Endothelial cell of umbilical vein (primary cell): ENCODE data around the gene IKZF4. TPM values are rescaled to one million over a fixed set of nuclear protein-coding genes. Genes with fewer than 3 reads are reported as not detected.

ENCODE experiments used
- BruUV-seq: library from RNA; stranded (reverse); fragments of 400-500 nt; replicated peaks from 2 replicates; lab custom pipeline; 2021; lab: Mats Ljungman, UMichigan
- CTCF ChIA-PET: fragments of 300-600, 350-600 bp; sonication (Branson Sonifier 250); formaldehyde crosslinking; loops from one replicate; lab custom pipeline; 2021; ENCODE audit warnings: antibody characterized with exemption, inconsistent platforms; lab: Charles Lee
- POLR2A ChIA-PET: fragments of 300-600, 350-600 bp; sonication (Branson Sonifier 250); formaldehyde crosslinking; loops from one replicate; lab custom pipeline; 2021; ENCODE audit warnings: antibody characterized with exemption, inconsistent platforms; lab: Charles Lee
- DNase-seq: peaks from one replicate; pipeline ENCODE4 v3.0.0-alpha.2; 2011; ENCODE audit warnings: low read depth, low spot score
- FAIRE-seq: peaks from 2 replicates; lab custom pipeline; 2011; peaks lifted over from hg19 to GRCh38; lab: Jason Lieb, UNC
- H2AFZ ChIP-seq: 2 replicates; pipeline ENCODE4 v1.6.0; 2012; ENCODE audit warnings: low read depth, low read length, control low read depth, inconsistent platforms
- H3K27ac ChIP-seq: 2 replicates; pipeline ENCODE4 v1.5.1; 2011; ENCODE audit warnings: low read depth, mild to moderate bottlenecking, control low read depth, low read length, moderate library complexity; ENCODE audit not compliant: insufficient read depth
- H3K27me3 ChIP-seq, 2 experiments: 2 replicates each; pipeline versions ENCODE4 v1.6.0 to v1.6.1; 2011; ENCODE audit warnings: low read length in 2 of 2, mixed read lengths in 1 of 2; ENCODE audit not compliant: control insufficient read depth in 2 of 2, insufficient read depth in 2 of 2
- H3K36me3 ChIP-seq, 2 experiments: 2 replicates in 1 of 2; 3 replicates in 1 of 2; pipeline ENCODE4 v1.5.1; 2011; ENCODE audit warnings: low read length in 2 of 2, mild to moderate bottlenecking in 1 of 2, moderate library complexity in 1 of 2; ENCODE audit not compliant: control insufficient read depth in 2 of 2, insufficient read depth in 2 of 2; ENCODE audit errors: extremely low read depth in 1 of 2
- H3K4me1 ChIP-seq: 3 replicates; pipeline ENCODE4 v1.5.1; 2011; ENCODE audit warnings: mild to moderate bottlenecking, low read length; ENCODE audit not compliant: control insufficient read depth, insufficient read depth; ENCODE audit errors: extremely low read depth
- H3K4me2 ChIP-seq: 2 replicates; pipeline ENCODE4 v1.6.1; 2011; ENCODE audit warnings: low read length, control low read depth, mixed read lengths; ENCODE audit not compliant: insufficient read depth
- H3K4me3 ChIP-seq, 3 experiments: fragments of 200-600 bp in 1 of 3; sonication (generic), shearing (Covaris generic) in 1 of 3; replicated peaks in 1 of 3; 2 replicates each; pipeline ENCODE4 v1.5.1; 2011 to 2016; ENCODE audit warnings: control low read depth in 3 of 3, low read length in 3 of 3, mild to moderate bottlenecking in 2 of 3, inconsistent platforms in 1 of 3, low read depth in 1 of 3, moderate library complexity in 1 of 3; ENCODE audit not compliant: insufficient read depth in 1 of 3
- H3K79me2 ChIP-seq: 2 replicates; pipeline ENCODE4 v1.6.0; 2012; ENCODE audit warnings: low read length, inconsistent platforms; ENCODE audit not compliant: control insufficient read depth, insufficient read depth
- H3K9ac ChIP-seq: replicated peaks from 2 replicates; pipeline ENCODE3; 2011; ENCODE audit warnings: low read length, control low read depth; ENCODE audit not compliant: insufficient read depth; ENCODE audit errors: extremely low read depth
- H3K9me1 ChIP-seq: replicated peaks from 3 replicates; pipeline ENCODE4 v1.6.0; 2011; ENCODE audit warnings: mild to moderate bottlenecking, low read length; ENCODE audit not compliant: control insufficient read depth, insufficient read depth; ENCODE audit errors: extremely low read depth
- H3K9me3 ChIP-seq: replicated peaks from 2 replicates; pipeline ENCODE4 v1.5.1; 2012; ENCODE audit warnings: low read length, inconsistent platforms; ENCODE audit not compliant: control insufficient read depth, insufficient read depth
- H4K20me1 ChIP-seq: replicated peaks from 2 replicates; pipeline ENCODE3; 2011; ENCODE audit warnings: mild to moderate bottlenecking, low read length; ENCODE audit not compliant: control insufficient read depth, insufficient read depth; ENCODE audit errors: extremely low read depth
- EZH2 ChIP-seq: IDR thresholded peaks from 2 replicates; pipeline ENCODE4 v1.6.1; 2012; ENCODE audit warnings: borderline replicate concordance, low read depth, mild to moderate bottlenecking, moderate library complexity, low read length, inconsistent platforms; ENCODE audit not compliant: severe bottlenecking
- FOS ChIP-seq: IDR thresholded peaks from 2 replicates; pipeline ENCODE4 v1.6.1; 2011; ENCODE audit warnings: mild to moderate bottlenecking, low read length, moderate library complexity, borderline replicate concordance; ENCODE audit not compliant: insufficient read depth
- GATA2 ChIP-seq: IDR thresholded peaks from 2 replicates; pipeline ENCODE4 v1.7.0; 2011; ENCODE audit warnings: low read depth, mild to moderate bottlenecking, moderate library complexity, mixed read lengths, low read length; ENCODE audit not compliant: insufficient read length, insufficient read depth
- JUN ChIP-seq: IDR thresholded peaks from 2 replicates; pipeline ENCODE4 v1.6.1; 2011; ENCODE audit warnings: borderline replicate concordance, low read depth; ENCODE audit not compliant: insufficient read length, insufficient read depth
- MYC ChIP-seq: IDR thresholded peaks from one replicate; pipeline ENCODE4 v1.6.1; 2011; ENCODE audit warnings: mild to moderate bottlenecking, low read depth, low read length
- POLR2A ChIP-seq: IDR thresholded peaks from 2 replicates; pipeline ENCODE4 v1.6.1; 2012; ENCODE audit warnings: low read depth, mild to moderate bottlenecking, control low read depth, low read length
- POLR2AphosphoS5 ChIP-seq: IDR thresholded peaks from 2 replicates; pipeline ENCODE4 v1.6.1; 2012; ENCODE audit warnings: low read depth, mild to moderate bottlenecking, control low read depth, low read length, moderate library complexity; ENCODE audit not compliant: insufficient read depth
- dilution Hi-C: fragments of 300-500 bp; cut with MboI; formaldehyde crosslinking; loops from one replicate; pipeline ENCODE4 v1.15.0; 2019; ENCODE audit warnings: low sequenced_read_pairs; ENCODE audit not compliant: extremely low pct_ligation_motif_present
- intact Hi-C: fragments of 100-400 bp; cut with micrococcal nuclease; formaldehyde crosslinking; loops from one replicate; pipeline ENCODE4 v1.10.0; 2022
- polyA plus RNA-seq, 4 experiments: library from polyadenylated mRNA; depleted of rRNA in 3 of 4; stranded (reverse) in 3 of 4; unstranded in 1 of 4; fragments of >200 nt; gene quantifications; 2 replicates each; pipeline versions ENCODE4 v1.2.1 to v1.2.3, GENCODE V29; 2011 to 2012; ENCODE audit warnings: missing spikeins in 1 of 4
- total RNA-seq: library from RNA; stranded (reverse); gene quantifications from 2 replicates; pipeline ENCODE4 v1.2.3, GENCODE V29; 2021
- TF ChIP-seq, protein P1 (sequence below), 2 donors: IDR thresholded peaks; 1 replicate in 1 of 2; 2 replicates in 1 of 2; pipeline ENCODE4 v1.5.1; 2011; ENCODE audit warnings: low read length in 2 of 2, mild to moderate bottlenecking in 2 of 2, moderate library complexity in 2 of 2, control low read depth in 1 of 2, inconsistent platforms in 1 of 2, low read depth in 1 of 2; ENCODE audit not compliant: insufficient read depth in 1 of 2; ENCODE audit errors: extremely low read depth in 1 of 2
- TF ChIP-seq, protein P2 (sequence below): IDR thresholded peaks from 2 replicates; pipeline ENCODE4 v1.6.1; 2011; ENCODE audit not compliant: insufficient read depth, insufficient read length

The IKZF4 gene
- total and polyA plus RNA-seq, 2 donors (not counting 3 experiments of a cell fraction or from before 2014, with no cell fraction given), result 3.4 to 5.4 TPM

DNA sequence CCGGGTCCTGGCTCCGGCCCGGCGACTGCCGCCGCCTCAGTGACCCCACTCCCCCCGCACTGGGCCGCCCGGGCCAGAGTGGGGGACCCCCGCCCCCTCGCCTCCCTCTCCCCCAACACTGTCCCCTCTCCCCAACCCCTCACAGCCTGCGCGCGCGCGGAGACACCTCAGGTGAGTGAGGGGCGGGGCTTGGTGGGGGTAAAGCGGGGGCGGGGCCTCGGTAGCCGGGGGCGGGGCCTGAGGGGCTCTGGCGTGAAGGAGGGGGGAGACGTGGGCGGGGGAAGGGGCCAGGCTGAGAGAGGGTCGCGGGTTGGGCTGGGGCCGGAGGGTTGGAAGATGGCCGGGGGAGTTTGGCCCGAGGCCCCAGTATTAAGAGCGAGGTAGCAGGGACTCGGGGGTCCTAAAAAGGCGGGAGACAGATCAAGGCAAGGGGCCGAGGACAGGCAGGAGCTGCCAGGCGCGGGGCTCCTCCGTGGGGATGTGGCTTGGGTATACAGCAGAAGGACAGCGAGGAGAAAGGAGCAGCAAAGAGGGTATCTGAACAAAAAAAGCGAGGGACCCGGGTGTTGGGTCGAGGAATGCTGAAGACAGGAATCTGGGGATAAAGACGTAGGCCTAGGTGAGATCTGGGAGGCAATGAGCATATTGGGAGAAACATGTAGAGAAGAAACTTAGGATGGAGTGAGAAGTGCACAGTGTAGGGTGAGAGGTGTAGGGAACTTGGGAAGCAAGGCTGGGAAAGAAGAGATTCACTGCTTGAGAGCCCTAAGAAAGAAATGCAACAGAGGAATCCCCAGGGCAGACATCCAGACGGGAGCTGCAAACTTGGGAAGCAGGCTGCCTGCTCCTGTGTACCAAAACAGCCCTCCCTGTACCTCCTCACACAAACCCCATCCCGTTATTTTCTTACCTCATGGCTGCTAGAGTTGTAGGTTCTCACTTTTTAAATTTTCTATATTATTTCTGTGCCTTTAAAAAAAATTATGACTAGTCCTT is 13.0 kb upstream of the IKZF4 start:
- Histone ChIP-seq H3K79me2 (no peaks in the 10 kb centered on the region), H3K4me1 (peaks cover 5% of the 10 kb centered on the region), H3K9me1 (no peaks in the 10 kb centered on the region), H3K4me3 (peak overlapping the region; percentile 53 to 74 (median 53)), H3K9me3 (no peaks in the 10 kb centered on the region), H4K20me1 (no peaks in the 10 kb centered on the region), H3K4me2 (peak overlapping the region; percentile 85), H3K27me3 (no peaks in the 10 kb centered on the region), H3K27ac (no peak overlapping the region), H3K9ac (peak overlapping the region; percentile 33), H3K36me3 (peaks cover 2 to 11% of the 10 kb centered on the region in 2 experiments), H2AFZ (peak overlapping the region; percentile 78)
- POLR2A ChIA-PET, result interaction anchor here (0.7 to 1.4 kb wide), 3 partner anchors 11 to 78 kb away, joined by 6 to 18 read pairs (median 16); partner anchors contain the start of genes RAB5B and SUOX
- intact Hi-C loops (loop anchor here (1.0 to 2.0 kb wide), 2 partner anchors 11 to 21 kb away; partner anchors contain the start of gene SUOX), dilution Hi-C loops (no loop called here)
- BruUV-seq, result no TSS peak
- FAIRE-seq (peak; percentile 60), DNase-seq (peak; percentile 37)
- CTCF ChIA-PET, result interaction anchor here (4.1 to 5.0 kb wide), 2 partner anchors 11 to 21 kb away, joined by 48 to 58 read pairs; partner anchors contain the start of gene SUOX
- TF ChIP-seq MYC (no peak), POLR2AphosphoS5 (no peak), JUN (no peak), FOS (no peak), POLR2A (no peak), GATA2 (no peak), EZH2 (no peak)
- TF ChIP-seq, protein P1, sequence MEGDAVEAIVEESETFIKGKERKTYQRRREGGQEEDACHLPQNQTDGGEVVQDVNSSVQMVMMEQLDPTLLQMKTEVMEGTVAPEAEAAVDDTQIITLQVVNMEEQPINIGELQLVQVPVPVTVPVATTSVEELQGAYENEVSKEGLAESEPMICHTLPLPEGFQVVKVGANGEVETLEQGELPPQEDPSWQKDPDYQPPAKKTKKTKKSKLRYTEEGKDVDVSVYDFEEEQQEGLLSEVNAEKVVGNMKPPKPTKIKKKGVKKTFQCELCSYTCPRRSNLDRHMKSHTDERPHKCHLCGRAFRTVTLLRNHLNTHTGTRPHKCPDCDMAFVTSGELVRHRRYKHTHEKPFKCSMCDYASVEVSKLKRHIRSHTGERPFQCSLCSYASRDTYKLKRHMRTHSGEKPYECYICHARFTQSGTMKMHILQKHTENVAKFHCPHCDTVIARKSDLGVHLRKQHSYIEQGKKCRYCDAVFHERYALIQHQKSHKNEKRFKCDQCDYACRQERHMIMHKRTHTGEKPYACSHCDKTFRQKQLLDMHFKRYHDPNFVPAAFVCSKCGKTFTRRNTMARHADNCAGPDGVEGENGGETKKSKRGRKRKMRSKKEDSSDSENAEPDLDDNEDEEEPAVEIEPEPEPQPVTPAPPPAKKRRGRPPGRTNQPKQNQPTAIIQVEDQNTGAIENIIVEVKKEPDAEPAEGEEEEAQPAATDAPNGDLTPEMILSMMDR (IDR thresholded peaks at IDR 0.05; ENCODE audit: extremely low read depth in 1 of 2, insufficient read depth in 1 of 2, low read depth in 1 of 2, low read length in 2 of 2), result no peak
- TF ChIP-seq, protein P2, sequence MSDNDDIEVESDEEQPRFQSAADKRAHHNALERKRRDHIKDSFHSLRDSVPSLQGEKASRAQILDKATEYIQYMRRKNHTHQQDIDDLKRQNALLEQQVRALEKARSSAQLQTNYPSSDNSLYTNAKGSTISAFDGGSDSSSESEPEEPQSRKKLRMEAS, result no peak
